Measurements from ENCODE around the gene KLF3. TPM values are rescaled to one million over a fixed set of nuclear protein-coding genes. Genes with fewer than 3 reads are reported as not detected.
A peak's percentile ranks its signal among the peaks of the same experiment; 100 is the strongest.

KLF3 gene
- total RNA-seq, 1 donor from 2014 or later = 40.8 TPM

DNA sequence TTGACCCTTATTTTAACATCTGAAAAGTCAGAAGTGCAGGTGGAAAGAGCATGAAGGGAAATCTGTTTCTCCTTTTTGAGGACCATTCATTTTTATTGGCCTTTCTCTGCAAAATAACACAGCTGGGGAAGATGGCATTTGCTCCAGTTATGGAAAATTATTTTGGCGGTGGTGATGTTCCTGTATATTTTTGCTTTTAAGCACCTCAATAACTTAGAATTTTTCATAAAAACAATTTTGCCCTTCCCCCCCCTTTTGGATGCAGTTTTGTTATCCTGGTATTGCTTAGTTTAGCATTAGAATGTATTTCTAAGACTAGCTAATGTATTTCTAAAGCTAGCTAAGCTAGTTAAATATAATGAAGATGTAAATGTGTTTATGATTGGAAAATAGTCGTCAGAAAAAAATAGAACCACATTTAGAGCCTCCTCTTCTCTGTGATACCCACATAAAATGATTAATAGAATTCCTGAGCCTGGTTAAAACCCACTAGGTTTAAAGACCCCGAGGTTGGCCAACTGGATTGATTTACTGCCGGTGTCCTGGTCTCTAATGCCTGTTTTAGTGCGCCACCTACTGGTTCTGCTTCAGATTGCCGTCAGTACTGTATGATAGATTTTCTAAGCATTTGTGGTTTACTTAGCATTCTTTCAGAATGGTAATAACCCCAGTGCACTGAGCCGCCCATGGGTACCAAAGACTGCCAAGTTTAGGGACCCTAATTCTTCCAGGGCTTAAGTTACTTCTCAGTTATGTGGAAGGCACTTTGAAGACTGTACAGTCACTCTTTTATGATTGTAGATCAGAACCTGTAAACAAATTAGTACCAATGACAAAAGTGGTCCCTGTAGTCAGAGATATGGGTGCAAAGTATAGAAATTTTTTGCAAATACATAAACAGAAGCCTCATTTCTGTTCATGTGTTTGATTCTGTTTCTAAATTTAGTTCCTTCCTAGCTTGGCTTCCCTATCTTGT, 11.4 kb downstream of the KLF3 start:
- H3K27me3 ChIP-seq (ENCODE audit: insufficient read depth, low read length) = no peaks in the 10 kb centered on the region
- Mint-ChIP-seq H3K4me1 (ENCODE audit: low read depth, unreplicated experiment) (peaks cover 66% of the 10 kb centered on the region), H3K36me3 (ENCODE audit: low read depth, unreplicated experiment) (no peaks in the 10 kb centered on the region), H3K27ac (ENCODE audit: unreplicated experiment) (peak overlapping the region; percentile 31), H3K27me3 (ENCODE audit: low read depth, unreplicated experiment) (no peaks in the 10 kb centered on the region), H3K9me3 (ENCODE audit: unreplicated experiment) (no peaks in the 10 kb centered on the region), H3K4me3 (ENCODE audit: unreplicated experiment) (peak overlapping the region; percentile 54)
- H2AFZ ChIP-seq (ENCODE audit: low read depth, low read length) = no peak overlapping the region
- peak overlapping the region; percentile 44 for H3K9ac ChIP-seq (ENCODE audit: low read length)
- H3K9me3 ChIP-seq (ENCODE audit: insufficient read depth, low read depth, low read length) = no peaks in the 10 kb centered on the region
- FAIRE-seq = peak; percentile 17
- H3K36me3 ChIP-seq (ENCODE audit: insufficient read depth, low read length) = peaks cover 4% of the 10 kb centered on the region
- H3K27ac ChIP-seq (ENCODE audit: low read depth, low read length) = peak overlapping the region; percentile 16
- H3K79me2 ChIP-seq (ENCODE audit: insufficient read depth, low read length) = peaks cover 100% of the 10 kb centered on the region
- H3K4me2 ChIP-seq (ENCODE audit: low read length) = peak overlapping the region; percentile 54
- TF ChIP-seq EZH2 (IDR thresholded peaks at IDR 0.05; ENCODE audit: insufficient read depth, low read length) = no peak
- TF ChIP-seq, protein P1, sequence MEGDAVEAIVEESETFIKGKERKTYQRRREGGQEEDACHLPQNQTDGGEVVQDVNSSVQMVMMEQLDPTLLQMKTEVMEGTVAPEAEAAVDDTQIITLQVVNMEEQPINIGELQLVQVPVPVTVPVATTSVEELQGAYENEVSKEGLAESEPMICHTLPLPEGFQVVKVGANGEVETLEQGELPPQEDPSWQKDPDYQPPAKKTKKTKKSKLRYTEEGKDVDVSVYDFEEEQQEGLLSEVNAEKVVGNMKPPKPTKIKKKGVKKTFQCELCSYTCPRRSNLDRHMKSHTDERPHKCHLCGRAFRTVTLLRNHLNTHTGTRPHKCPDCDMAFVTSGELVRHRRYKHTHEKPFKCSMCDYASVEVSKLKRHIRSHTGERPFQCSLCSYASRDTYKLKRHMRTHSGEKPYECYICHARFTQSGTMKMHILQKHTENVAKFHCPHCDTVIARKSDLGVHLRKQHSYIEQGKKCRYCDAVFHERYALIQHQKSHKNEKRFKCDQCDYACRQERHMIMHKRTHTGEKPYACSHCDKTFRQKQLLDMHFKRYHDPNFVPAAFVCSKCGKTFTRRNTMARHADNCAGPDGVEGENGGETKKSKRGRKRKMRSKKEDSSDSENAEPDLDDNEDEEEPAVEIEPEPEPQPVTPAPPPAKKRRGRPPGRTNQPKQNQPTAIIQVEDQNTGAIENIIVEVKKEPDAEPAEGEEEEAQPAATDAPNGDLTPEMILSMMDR (IDR thresholded peaks at IDR 0.05; ENCODE audit: insufficient read depth, low read depth, low read length) = peak; percentile 95
- peaks cover 75% of the 10 kb centered on the region for H3K4me1 ChIP-seq (ENCODE audit: insufficient read depth, low read length)
- H4K20me1 ChIP-seq (ENCODE audit: insufficient read depth, low read length) = peaks cover 89% of the 10 kb centered on the region
- DNase-seq (ENCODE audit: low read depth) = peak; percentile 68
- H3K4me3 ChIP-seq (ENCODE audit: insufficient read depth, low read depth, low read length) = no peak overlapping the region

DNA sequence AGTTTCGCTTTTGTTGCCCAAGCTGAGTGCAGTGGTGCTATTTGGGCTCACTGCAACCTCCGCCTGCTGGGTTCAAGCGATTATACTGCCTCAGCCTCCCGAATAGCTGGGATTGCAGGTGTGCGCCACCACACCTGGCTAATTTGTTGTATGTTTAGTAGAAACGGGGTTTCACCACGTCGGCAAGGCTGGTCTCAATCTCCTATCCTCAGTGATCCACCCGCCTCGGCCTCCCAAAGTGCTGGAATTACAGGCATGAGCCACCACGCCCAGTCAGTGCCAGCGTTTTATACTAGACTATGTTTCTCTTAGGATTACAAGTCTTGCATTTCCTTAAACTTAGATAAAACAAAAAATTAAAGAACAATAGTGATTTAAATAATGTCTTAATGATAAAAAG, 13.0 kb downstream of the KLF3 start:
- FAIRE-seq (no peak), DNase-seq (ENCODE audit: low read depth) (no peak)
- Histone ChIP-seq H4K20me1 (ENCODE audit: insufficient read depth, low read length) (peaks cover 80% of the 10 kb centered on the region), H3K9me3 (ENCODE audit: insufficient read depth, low read depth, low read length) (no peaks in the 10 kb centered on the region), H3K4me3 (ENCODE audit: insufficient read depth, low read depth, low read length) (no peak overlapping the region), H3K4me2 (ENCODE audit: low read length) (no peak overlapping the region), H3K27me3 (ENCODE audit: insufficient read depth, low read length) (no peaks in the 10 kb centered on the region), H3K36me3 (ENCODE audit: insufficient read depth, low read length) (peaks cover 13% of the 10 kb centered on the region), H3K4me1 (ENCODE audit: insufficient read depth, low read length) (peaks cover 69% of the 10 kb centered on the region), H3K79me2 (ENCODE audit: insufficient read depth, low read length) (peaks cover 98% of the 10 kb centered on the region), H3K27ac (ENCODE audit: low read depth, low read length) (peak overlapping the region; percentile 75), H3K9ac (ENCODE audit: low read length) (peak overlapping the region; percentile 66), H2AFZ (ENCODE audit: low read depth, low read length) (no peak overlapping the region)
- H3K4me3 Mint-ChIP-seq (ENCODE audit: unreplicated experiment) = no peak overlapping the region
- H3K4me1 Mint-ChIP-seq (ENCODE audit: low read depth, unreplicated experiment) = peaks cover 52% of the 10 kb centered on the region
- no peak overlapping the region for H3K27ac Mint-ChIP-seq (ENCODE audit: unreplicated experiment)
- peaks cover 8% of the 10 kb centered on the region for H3K36me3 Mint-ChIP-seq (ENCODE audit: low read depth, unreplicated experiment)
- no peaks in the 10 kb centered on the region for H3K9me3 Mint-ChIP-seq (ENCODE audit: unreplicated experiment)
- H3K27me3 Mint-ChIP-seq (ENCODE audit: low read depth, unreplicated experiment) = no peaks in the 10 kb centered on the region
- TF ChIP-seq EZH2 (IDR thresholded peaks at IDR 0.05; ENCODE audit: insufficient read depth, low read length) = no peak
- TF ChIP-seq, protein P1 (IDR thresholded peaks at IDR 0.05; ENCODE audit: insufficient read depth, low read depth, low read length) = no peak

Measured in astrocyte (in vitro differentiated cells and primary cell).